Suppressor macrophage (primary cell): ENCODE results near the gene IVNS1ABP.
"Not testable (repeated sequence)": the region's sequence is repeated elsewhere in the genome, so short reads cannot be mapped to it uniquely, and the experiment has no call there.

Experiments
- DNase-seq, 4 experiments: peaks; one replicate each; pipeline ENCODE4 v3.0.0-alpha.2; 2020 to 2022
- total RNA-seq, 17 experiments: gene quantifications; one replicate each; lab custom pipeline; 2026; ENCODE audit warnings: mixed read lengths in 6 of 17, inconsistent platforms in 3 of 17; lab: John Stamatoyannopoulos, UW

IVNS1ABP gene
- total RNA-seq = 101 to 456 (median 243) reads per million in 17 experiments

DNA sequence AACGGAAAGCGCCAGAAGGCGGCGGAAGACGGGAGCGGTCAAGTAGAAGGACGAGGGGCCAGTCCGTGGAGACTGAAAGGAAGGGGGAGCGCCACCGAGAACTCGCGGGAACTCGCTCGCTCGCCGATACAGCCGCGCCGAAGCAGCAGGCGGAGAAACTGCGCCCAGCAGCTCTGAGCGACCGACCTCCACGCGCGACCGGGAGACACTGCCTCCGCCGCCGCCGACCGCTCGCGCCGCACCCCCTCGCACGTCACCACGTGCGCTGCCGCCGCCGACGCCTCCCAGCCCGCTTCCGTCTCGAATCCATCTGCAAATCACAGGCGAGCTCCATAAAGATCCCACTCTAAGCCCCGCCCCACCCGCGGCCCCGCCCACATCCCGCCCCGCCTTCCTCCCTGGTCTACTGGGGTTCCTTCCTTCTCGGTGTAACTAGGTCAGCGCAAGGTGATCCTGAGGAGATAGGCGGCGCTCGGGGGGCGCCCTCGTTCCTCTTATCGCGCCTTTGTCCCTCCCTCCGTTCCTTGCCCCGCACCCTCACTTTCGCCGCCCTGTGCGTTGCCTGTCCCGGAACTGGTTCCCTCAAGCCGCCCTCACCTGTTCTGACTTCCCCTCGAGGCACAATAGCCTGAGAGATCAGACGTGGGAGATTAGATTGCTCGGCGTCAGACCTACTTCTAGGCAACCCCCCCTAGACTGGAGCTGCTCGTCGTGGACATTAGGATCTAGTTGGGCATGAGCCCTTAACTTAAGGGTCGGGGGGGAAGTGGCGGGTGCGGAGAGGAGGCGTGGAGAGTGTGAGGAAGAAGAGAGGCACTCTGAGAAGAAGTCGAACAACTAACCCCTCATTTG, at the start of gene IVNS1ABP:
Gene IVNS1ABP, minus strand, starts transcription at position 210 of the 852 bp plus-strand sequence. CDS start 7,750 bp downstream, outside the sequence.
- peak; percentile 96 to 98 (median 97) for DNase-seq

GRCh38 chr1:185365951-185366350, 48.9 kb upstream of the IVNS1ABP start:
- no peak for DNase-seq

DNA sequence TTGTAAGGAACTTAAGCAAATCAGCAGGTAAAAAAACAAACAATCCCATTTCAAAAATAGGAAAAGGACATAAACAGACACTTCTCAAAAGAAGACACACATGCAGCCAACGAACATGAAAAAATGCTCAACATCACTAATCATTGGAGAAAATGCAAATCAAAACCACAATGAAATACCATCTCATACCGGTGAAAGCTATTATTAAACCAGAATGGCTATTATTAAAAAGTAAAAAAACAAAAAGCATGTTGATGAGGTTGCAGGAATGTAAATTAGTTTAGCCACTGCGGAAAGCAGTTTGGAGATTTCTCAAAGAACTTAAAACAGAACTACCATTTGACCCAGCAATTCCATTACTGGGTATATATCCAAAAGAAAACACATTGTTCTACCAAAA, 47.5 kb upstream of the IVNS1ABP start:
- not testable (repeated sequence) for DNase-seq

- peak in 1 of 4 experiments; percentile 56 for DNase-seq
These were observed 46.2 kb upstream of the IVNS1ABP start for GRCh38 chr1:185363205-185363604.

DNA sequence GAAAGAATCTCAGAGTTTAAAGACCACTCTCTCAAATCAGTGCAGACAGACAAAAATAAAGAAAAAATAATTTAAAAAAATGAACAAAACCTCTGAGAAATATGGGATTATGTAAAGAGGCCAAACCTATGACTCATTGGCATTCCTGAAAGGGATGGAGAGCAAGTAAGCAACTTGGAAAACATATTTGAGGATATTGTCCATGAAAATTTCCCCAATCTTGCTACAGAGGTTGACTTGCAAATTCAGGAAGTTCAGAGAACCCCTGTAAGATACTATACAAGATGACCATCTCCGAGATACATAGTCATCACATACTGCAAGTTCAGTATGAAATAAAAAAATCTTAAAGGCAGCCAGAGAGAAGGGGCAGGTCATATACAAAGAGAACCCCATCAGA, 43.7 kb upstream of the IVNS1ABP start:
- no peak for DNase-seq

DNA sequence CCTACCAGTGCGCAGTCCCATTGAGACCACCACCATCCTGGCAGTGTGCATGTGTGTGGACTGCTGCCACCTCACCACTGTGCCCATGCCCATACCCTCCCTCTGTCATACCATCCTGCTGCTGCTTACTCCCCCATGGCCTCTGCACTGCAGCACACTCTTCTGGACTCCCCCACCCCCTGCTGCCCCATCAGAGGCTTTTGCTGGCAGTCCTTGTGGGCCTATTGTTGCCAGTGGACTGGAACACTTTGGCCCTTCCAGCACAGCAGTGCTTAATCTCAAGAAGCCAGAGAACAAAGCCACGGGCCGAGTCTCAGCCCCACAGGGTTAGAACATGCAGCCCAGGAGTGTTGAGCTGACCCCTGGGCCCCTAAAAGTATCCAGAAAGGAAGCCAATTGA, 41.9 kb upstream of the IVNS1ABP start:
- DNase-seq = no peak

GRCh38 chr1:185355947-185356346, 38.9 kb upstream of the IVNS1ABP start:
- no peak for DNase-seq

DNA sequence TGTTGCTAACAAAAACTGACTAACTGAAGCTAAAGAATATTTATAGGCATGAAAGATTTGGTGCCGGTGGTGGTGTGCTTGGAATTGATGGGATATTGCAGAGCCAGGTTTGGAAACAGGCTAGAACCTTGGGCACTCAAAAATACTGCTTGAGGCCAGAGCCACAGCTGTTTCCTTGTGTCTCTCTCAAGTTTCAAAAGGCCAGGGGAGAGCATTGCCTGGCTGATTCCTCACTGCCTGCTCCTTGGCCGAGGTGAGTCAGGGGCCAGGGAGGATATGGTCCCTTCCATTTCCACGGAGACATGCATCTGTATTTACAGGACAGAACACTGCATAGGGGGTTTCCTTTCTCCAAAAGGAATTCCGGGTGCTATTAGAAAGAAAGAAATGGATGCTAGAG, 36.1 kb upstream of the IVNS1ABP start:
- DNase-seq = no peak

DNA sequence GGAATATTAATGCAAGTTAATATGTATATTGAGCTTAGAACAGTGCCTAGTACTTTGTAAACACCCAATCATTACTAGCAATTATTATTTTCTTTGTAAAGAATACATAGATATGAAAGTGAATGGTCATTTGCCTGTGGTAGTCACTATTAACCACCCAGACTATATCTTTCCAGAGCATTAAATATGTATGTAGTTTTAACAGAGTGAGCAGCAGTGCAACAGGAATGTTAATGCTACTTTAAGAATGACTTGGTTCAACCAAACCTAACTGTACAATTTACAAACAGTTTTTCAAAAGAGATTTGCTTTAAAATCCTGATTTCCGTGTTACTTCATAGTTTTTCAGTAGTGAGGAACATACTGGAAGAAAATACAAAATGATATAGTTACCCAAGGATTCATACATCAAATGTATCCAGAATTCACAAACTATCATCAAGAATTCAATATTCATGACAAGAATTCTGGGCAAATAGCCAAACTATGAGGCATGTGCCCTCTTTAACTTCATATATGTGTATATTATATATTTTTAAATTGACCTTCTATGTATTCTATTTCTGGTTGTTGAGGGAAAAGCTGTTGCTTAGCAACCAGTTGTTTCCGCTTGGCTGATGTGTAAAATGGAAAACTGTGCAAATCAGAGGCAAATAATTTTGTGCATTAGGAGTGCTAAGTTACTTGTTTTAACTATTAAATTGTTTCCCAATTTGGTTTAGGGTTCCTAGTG, 34.9 kb upstream of the IVNS1ABP start:
- peak in 1 of 4 experiments; percentile 27 for DNase-seq

GRCh38 chr1:185350027-185350442, 33.0 kb upstream of the IVNS1ABP start:
- DNase-seq = no peak

DNA sequence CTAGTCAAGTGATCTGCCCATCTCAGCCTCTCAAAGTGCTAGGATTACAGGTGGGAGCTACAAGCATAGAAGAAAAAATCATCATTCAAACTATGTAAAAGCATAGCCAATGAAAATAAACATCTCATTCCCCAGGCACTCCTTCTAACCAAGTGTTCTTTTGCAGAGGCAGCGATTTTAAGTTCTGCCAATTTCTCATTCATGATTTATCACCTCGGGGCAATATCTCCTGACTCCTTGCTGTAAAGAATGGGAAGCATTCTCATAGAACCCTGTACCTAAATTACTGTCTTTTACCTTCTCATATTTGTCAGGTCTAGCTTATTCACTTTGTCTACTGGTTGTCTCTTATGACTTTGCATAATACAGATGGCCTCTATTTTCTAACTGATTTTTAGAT, 32.5 kb upstream of the IVNS1ABP start:
- no peak for DNase-seq

DNA sequence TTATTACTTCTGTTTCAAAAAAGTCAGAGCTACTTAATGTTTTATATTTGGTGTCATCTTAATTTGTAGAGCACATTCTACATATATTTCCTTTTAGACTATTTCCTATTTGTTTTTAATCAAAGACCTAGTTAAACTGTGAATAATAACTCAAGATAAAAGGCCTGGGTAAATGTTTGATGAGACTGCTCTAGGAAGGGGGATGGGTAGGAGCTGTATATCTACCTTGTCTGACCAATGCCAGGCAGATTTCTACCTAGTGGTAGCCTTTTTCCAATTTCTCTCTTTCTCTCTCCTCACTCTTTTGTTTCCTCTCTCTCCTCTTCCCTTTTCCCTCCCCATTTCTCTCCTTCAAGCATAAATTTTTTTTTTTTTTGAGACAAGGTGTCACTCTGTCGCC, 31.9 kb upstream of the IVNS1ABP start:
- DNase-seq = no peak

- no peak for DNase-seq
These were observed 31.3 kb upstream of the IVNS1ABP start for GRCh38 chr1:185348296-185348695.

- peak; percentile 80 to 89 (median 84) for DNase-seq
These were observed 29.1 kb upstream of the IVNS1ABP start for GRCh38 chr1:185345913-185346720.

DNA sequence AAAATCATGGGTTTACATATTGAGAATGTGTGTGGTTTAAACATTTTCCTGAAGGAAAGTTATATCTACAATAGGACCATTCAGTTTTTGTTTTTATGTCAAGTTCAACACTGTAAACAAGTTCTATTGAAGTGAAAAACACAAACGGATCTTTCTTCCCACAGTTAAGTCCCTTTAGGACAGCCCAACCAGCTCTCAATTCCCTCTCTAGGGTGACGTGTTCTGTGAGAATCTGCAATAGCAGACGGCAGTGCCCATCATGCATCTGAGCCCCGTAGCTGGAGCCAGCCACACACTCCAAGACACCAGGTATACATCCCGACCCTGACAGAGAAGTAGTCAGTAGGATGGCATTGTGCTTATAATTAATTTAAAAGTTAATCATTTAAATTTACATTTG, 26.3 kb upstream of the IVNS1ABP start:
- DNase-seq = no peak

DNA sequence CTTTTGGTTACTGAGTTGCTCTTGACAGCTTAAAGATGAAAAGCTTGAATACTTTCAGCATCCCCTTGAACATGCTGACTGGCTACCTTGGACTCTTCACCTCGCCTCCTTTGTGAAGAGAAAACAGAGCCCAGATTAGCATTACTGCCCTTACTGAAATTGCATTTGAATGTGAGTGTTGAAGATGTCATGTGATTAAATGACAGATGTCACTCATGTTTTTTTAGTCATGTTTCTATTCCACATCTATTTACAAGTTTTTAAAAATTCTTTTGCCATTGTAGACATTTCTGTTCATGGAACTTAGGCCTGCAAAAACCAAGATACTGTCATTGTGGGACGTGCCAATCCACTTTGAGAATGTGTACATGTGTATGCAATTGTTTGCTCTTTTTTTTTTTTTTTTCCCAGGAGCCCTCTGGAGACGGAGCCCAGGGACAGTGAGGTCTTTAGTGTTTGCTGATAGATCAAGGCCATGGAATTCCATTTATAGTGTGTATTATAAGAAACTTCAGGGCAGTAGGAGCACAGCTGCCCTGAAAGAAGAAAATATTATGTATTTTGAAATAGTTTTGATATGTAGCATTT, 25.7 kb upstream of the IVNS1ABP start:
- no peak for DNase-seq

GRCh38 chr1:185342017-185342416, 25.0 kb upstream of the IVNS1ABP start:
- DNase-seq = no peak

- DNase-seq = no peak
These were observed 24.2 kb upstream of the IVNS1ABP start for GRCh38 chr1:185341196-185341781.

GRCh38 chr1:185338719-185339622, 21.9 kb upstream of the IVNS1ABP start:
- peak; percentile 77 to 93 (median 86) for DNase-seq

DNA sequence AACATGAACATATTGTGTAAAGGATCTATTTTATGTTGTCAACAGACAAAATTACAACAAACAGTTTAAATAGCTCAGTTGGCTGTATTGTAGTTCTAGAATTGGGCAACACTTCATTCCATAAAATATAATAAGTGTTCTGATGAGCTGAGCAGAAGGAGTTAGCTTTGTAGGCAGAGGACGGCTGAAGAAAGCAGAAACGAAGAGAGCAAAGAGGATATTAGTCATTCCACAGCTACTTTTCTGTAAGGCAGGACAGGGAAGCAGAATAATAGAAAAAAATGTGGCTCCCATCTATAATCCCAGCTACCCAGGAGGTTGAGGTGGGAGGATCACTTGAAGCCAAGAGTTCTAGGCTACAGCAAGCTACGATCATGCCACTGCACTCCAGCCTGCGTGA, 20.2 kb upstream of the IVNS1ABP start:
- DNase-seq = peak; percentile 58 to 88 (median 76)

DNA sequence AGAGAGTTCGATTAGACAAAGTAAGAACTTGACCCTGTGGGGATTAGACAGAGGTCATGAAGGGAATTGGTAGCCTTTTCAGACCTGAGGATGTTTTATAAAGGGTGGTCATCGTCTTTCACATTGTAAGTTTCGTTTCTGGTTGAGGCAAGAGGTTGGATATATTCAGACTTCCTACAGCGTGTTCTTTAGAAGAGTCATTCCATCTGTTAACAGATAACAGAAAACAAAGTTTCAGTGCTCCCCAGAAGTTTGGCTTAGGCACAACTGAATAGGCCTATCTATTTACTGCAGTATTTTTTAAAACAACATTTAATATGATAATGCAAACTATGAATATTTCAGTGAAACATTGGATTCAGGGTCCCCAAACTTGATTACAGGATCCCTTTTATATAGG, 17.1 kb upstream of the IVNS1ABP start:
- no peak for DNase-seq
